ENCODE results near the gene HMGCR. TPM values are rescaled to one million over a fixed set of nuclear protein-coding genes. Genes with fewer than 3 reads are reported as not detected.

The HMGCR gene
- total and polyA plus RNA-seq, 2 experiments from 2014 or later = 76.1 to 208 TPM

DNA sequence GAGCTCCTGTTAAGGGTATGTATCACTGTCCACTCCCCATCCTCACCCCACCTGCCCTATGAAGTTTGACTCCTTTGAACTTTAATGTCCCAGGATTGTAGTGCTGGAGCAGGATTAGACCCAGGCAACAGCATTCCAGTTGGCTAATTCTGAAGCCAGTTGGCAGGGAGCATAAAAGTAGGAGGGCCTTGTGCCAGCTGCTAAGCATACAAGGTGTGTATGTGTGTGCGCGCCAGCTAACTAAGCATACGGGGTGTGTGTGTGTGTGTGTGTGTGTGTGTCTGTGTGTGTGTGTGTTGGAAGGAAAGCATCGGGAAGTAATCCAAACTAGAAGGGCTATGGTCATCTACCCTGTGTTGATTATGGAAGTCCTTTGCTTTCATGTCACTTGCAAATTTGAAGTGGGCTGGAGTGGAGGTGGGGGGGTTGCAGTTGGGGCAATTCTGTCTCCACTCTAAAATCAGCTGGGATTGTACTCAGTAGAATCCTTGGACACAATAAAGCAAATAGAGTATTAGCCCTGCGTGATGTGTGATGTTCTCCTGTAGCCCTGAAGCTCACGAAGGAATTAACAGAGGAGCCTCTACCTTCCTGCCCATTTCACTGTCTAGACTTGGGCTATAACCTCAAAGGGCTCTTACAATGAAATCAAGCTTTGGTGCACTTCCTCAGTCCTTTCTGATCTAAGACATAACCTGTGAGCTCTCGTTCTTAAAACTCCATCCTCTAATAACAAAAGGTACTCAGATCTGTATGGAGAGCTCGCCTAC lies 26.9 kb downstream of the HMGCR start:
- no peaks in the 10 kb centered on the region for H3K4me1 ChIP-seq (ENCODE audit: insufficient read depth)
- no peaks in the 10 kb centered on the region for H3K9me2 ChIP-seq (replicated peaks; ENCODE audit: insufficient read depth)
- H3K4me2 ChIP-seq = no peak overlapping the region
- no peak overlapping the region for H3K4me3 ChIP-seq
- no peaks in the 10 kb centered on the region for H3K9me3 ChIP-seq (ENCODE audit: low read depth)
- no peaks in the 10 kb centered on the region for H3K27me3 ChIP-seq
- DNase-seq (ENCODE audit: low spot score) = no peak
- no peak overlapping the region for H2AFZ ChIP-seq
- H3K27ac ChIP-seq = no peak overlapping the region
- TF ChIP-seq EZH2 (IDR thresholded peaks at IDR 0.05; ENCODE audit: borderline replicate concordance) (no peak), EZH2phosphoT487 (IDR thresholded peaks at IDR 0.05; ENCODE audit: low read depth, severe bottlenecking, unreplicated experiment) (no peak)
- TF ChIP-seq, protein P1, sequence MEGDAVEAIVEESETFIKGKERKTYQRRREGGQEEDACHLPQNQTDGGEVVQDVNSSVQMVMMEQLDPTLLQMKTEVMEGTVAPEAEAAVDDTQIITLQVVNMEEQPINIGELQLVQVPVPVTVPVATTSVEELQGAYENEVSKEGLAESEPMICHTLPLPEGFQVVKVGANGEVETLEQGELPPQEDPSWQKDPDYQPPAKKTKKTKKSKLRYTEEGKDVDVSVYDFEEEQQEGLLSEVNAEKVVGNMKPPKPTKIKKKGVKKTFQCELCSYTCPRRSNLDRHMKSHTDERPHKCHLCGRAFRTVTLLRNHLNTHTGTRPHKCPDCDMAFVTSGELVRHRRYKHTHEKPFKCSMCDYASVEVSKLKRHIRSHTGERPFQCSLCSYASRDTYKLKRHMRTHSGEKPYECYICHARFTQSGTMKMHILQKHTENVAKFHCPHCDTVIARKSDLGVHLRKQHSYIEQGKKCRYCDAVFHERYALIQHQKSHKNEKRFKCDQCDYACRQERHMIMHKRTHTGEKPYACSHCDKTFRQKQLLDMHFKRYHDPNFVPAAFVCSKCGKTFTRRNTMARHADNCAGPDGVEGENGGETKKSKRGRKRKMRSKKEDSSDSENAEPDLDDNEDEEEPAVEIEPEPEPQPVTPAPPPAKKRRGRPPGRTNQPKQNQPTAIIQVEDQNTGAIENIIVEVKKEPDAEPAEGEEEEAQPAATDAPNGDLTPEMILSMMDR (IDR thresholded peaks at IDR 0.05; ENCODE audit: poor library complexity) = no peak
- H4K20me1 ChIP-seq (ENCODE audit: insufficient read depth, poor library complexity, severe bottlenecking) = no peaks in the 10 kb centered on the region
- 88% methylated on average over 8 of the region's 8 CpGs for WGBS (ENCODE audit: low lambda C conversion rate, missing lambda C conversion rate)
- no peaks in the 10 kb centered on the region for H3K36me3 ChIP-seq (replicated peaks; ENCODE audit: insufficient read depth, low read depth)
- H3K79me2 ChIP-seq = no peaks in the 10 kb centered on the region

DNA sequence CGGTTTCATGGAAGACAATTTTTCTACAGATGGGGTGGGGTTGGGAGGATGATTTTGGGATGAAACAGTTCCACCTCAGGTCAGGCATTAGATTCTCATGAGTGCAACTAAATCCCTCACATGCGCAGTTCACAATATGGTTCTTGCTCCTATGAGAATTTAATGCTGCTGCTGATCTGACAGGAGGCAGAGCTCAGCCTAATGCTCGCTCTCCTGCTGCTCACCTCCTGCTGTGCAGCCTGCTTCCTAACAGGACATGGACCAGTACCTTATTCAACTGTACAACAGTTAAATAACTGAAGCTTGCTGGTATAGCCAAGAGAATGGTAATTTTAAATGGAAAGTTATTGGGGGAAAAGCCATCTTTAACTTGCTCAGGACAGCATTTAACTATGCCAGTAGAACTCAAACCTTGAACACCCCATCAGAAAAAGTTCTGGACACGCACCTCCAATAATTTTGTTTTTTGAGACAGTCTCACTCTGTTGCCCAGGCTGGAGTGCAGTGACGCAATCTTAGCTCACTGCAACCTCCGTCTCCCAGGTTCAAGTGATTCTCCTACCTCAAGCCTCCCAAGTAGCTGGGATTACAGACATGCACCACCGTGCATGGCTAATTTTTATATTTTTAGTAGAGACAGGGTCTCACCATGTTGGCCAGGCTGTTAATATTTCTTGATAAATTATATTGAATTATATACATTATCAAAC lies 27.7 kb downstream of the HMGCR start:
- no peak for DNase-seq (ENCODE audit: low spot score)
- H4K20me1 ChIP-seq (ENCODE audit: insufficient read depth, poor library complexity, severe bottlenecking) = no peaks in the 10 kb centered on the region
- no peak overlapping the region for H2AFZ ChIP-seq
- TF ChIP-seq EZH2 (IDR thresholded peaks at IDR 0.05; ENCODE audit: borderline replicate concordance) = no peak
- TF ChIP-seq EZH2phosphoT487 (IDR thresholded peaks at IDR 0.05; ENCODE audit: low read depth, severe bottlenecking, unreplicated experiment) = no peak
- TF ChIP-seq, protein P1 (IDR thresholded peaks at IDR 0.05; ENCODE audit: poor library complexity) = no peak
- no peaks in the 10 kb centered on the region for H3K4me1 ChIP-seq (ENCODE audit: insufficient read depth)
- WGBS (ENCODE audit: low lambda C conversion rate, missing lambda C conversion rate) = 86% methylated on average over 7 of the region's 7 CpGs
- no peak overlapping the region for H3K4me3 ChIP-seq
- H3K9me2 ChIP-seq (replicated peaks; ENCODE audit: insufficient read depth) = no peaks in the 10 kb centered on the region
- H3K36me3 ChIP-seq (replicated peaks; ENCODE audit: insufficient read depth, low read depth) = no peaks in the 10 kb centered on the region
- H3K9me3 ChIP-seq (ENCODE audit: low read depth) = no peaks in the 10 kb centered on the region
- no peaks in the 10 kb centered on the region for H3K79me2 ChIP-seq
- H3K4me2 ChIP-seq = no peak overlapping the region
- no peak overlapping the region for H3K27ac ChIP-seq
- H3K27me3 ChIP-seq = no peaks in the 10 kb centered on the region

DNA sequence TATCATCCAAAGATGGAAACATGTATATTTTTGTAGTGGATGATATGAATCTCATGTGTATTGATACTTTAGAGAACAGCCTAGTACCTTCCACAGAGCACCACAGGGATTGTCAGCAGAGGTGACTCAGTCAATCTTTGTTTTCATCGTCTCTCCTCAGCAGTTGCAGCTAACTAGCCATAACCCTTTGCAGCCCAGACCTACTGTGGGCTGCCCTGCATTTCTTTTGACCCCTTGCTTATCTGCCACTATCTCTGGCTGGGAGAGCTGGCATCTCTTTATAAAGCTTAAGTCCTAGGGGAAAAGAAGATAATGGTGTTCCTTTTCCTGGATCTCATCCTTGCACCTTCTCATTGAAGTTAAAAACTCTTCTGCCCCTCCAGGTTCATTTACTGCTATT lies 28.7 kb downstream of the HMGCR start:
- H2AFZ ChIP-seq = no peak overlapping the region
- H3K27me3 ChIP-seq = no peaks in the 10 kb centered on the region
- no peaks in the 10 kb centered on the region for H3K4me1 ChIP-seq (ENCODE audit: insufficient read depth)
- H3K79me2 ChIP-seq = no peaks in the 10 kb centered on the region
- no peaks in the 10 kb centered on the region for H3K9me3 ChIP-seq (ENCODE audit: low read depth)
- H3K27ac ChIP-seq = no peak overlapping the region
- TF ChIP-seq EZH2phosphoT487 (IDR thresholded peaks at IDR 0.05; ENCODE audit: low read depth, severe bottlenecking, unreplicated experiment) = no peak
- TF ChIP-seq EZH2 (IDR thresholded peaks at IDR 0.05; ENCODE audit: borderline replicate concordance) = no peak
- TF ChIP-seq, protein P1 (IDR thresholded peaks at IDR 0.05; ENCODE audit: poor library complexity) = no peak
- H3K36me3 ChIP-seq (replicated peaks; ENCODE audit: insufficient read depth, low read depth) = no peaks in the 10 kb centered on the region
- H3K4me3 ChIP-seq = no peak overlapping the region
- DNase-seq (ENCODE audit: low spot score) = no peak
- H4K20me1 ChIP-seq (ENCODE audit: insufficient read depth, poor library complexity, severe bottlenecking) = no peaks in the 10 kb centered on the region
- H3K9me2 ChIP-seq (replicated peaks; ENCODE audit: insufficient read depth) = no peaks in the 10 kb centered on the region
- H3K4me2 ChIP-seq = no peak overlapping the region
- 6% methylated on average over 1 of the region's 1 CpG for WGBS (ENCODE audit: low lambda C conversion rate, missing lambda C conversion rate)
